ENCODE measurements around the gene HIVEP2.

The HIVEP2 gene

DNA sequence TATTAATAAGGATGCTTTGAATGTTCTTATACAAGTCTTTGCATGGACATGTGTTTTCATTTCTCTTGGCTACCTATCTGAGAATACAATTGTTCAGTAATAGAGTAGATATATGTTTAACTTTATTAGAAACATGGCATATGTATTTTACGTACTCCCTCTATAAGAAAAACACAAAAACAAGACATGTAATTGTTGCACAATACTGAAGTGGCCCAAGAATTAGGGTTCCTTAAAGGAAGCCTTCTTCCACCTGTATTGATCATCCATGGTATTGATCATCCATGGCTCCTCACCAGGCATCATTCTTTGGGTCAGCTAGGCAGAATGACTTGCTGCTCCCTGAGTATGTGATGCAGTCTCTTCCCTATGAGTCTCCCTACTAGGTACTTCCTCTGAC lies 20.2 kb upstream of the HIVEP2 start:
- TF ChIP-seq, protein P1, sequence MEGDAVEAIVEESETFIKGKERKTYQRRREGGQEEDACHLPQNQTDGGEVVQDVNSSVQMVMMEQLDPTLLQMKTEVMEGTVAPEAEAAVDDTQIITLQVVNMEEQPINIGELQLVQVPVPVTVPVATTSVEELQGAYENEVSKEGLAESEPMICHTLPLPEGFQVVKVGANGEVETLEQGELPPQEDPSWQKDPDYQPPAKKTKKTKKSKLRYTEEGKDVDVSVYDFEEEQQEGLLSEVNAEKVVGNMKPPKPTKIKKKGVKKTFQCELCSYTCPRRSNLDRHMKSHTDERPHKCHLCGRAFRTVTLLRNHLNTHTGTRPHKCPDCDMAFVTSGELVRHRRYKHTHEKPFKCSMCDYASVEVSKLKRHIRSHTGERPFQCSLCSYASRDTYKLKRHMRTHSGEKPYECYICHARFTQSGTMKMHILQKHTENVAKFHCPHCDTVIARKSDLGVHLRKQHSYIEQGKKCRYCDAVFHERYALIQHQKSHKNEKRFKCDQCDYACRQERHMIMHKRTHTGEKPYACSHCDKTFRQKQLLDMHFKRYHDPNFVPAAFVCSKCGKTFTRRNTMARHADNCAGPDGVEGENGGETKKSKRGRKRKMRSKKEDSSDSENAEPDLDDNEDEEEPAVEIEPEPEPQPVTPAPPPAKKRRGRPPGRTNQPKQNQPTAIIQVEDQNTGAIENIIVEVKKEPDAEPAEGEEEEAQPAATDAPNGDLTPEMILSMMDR (IDR thresholded peaks at IDR 0.05) = no peak

DNA sequence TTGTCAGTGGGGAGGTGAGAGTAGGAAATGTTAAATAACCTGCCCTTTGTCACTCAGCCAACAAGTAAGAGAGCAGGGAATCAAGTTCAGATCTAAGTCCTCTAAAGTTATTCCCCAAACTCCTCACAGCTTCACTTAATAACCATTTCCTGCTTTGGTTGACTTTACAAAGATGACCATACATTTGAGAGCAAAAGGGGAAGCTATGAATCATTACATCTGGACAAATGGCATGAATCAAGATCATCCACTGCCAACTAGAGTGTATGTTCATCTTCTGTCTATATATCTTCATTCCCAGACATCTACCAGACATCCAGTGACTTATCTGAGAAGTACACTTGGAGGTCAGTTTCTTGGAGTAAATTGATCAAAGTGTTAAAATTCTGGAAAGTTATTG lies 15.1 kb upstream of the HIVEP2 start:
- TF ChIP-seq, protein P1 (IDR thresholded peaks at IDR 0.05) = no peak

DNA sequence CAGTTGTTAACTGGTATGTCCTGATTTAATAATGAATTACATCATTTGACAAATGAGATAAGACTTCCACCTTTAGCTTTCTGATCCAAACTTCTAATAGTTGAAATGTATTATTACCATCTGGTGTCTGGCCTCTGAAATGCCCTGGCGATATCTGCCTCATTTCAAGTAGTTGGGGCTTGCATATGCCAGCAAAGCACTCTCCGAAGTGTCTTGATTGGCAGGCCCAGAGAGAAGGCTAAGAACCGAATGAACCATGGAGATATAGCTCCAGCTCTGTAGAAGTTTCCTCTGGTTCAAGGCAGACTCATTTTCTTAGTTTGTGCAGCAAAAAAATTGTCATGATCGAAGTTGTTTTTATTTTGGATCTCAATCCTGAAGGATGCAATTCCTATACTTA lies 13.4 kb upstream of the HIVEP2 start:
- TF ChIP-seq, protein P1 (IDR thresholded peaks at IDR 0.05) = no peak

DNA sequence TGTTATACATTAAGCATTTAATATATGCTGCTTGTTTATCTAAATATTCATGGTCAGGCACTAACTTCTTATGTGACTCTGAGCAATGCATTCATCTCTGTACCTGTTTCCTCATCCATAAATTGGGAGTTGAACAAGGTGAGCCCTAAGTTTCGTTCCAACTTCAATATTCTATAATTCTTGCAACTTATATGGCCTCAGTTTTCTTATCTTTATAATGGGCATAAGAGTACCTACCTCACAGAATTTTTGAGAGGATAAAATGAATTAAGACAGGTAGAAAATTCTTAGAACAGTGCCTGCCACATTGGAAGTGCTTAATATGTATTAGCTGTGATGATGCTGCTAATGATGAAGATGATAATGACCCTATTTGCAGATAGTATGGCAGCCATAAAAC lies 11.8 kb upstream of the HIVEP2 start:
- TF ChIP-seq, protein P1 (IDR thresholded peaks at IDR 0.05) = no peak

DNA sequence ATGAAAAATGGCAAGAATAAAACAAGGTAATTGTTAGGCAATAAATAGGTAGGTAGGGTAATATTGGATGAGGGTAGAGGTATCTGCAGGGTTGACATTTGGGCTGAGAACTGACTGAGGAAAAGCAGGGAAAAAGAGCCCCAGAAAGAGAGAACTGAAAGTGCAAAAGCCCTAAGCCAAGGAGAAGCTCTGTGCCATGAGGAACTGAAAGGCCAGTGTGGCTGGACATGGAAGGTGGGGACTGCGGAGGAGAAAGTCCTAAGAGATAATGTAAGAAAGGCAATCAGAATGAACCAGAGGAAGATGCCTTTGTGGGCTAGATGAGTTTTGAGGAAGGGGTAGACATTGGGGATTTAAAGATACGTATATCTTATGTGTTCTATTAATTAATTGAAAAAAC lies 9.9 kb upstream of the HIVEP2 start:
- TF ChIP-seq, protein P1 (IDR thresholded peaks at IDR 0.05) = no peak

DNA sequence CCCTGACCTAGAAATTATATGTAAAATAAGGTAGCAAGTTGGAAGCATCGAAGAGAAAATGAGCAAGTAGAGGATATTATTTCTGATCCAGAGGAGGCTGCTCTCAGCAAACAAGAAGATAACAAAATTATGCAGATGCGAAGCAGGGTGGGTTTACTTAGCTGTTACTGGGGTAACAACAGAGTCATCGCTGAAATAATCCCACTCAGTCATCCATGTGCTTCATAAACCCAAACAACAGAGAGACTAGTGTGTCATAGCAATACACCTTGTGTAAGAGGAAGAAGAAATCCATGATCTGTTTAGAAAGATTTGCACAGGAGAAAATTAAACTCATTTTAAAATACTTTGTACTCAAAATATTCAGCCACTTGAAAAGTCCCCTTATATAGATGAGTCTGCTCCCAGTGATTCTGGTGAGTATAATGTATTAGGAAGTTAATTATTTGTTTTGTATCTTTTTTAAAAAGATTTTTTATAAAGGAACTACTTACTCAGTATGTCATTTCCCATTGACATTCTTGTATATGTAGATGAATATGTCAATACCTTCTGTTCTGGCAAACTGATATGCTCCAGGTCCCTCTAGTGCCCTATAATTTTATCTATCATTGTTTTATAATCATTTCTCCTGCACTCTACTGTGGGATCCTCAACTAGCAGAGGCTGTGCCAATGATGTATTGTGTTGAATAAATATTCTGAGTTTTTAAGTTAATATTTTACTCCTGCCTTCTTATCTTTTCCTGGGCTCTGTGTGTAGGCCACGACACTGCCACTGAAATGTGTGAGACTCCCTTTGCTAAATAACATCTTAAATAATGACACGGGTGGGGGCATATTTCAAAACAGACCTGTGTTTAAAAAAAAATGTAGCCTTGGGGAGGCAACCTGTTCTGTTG lies 8.6 kb upstream of the HIVEP2 start:
- TF ChIP-seq, protein P1 (IDR thresholded peaks at IDR 0.05) = no peak

DNA sequence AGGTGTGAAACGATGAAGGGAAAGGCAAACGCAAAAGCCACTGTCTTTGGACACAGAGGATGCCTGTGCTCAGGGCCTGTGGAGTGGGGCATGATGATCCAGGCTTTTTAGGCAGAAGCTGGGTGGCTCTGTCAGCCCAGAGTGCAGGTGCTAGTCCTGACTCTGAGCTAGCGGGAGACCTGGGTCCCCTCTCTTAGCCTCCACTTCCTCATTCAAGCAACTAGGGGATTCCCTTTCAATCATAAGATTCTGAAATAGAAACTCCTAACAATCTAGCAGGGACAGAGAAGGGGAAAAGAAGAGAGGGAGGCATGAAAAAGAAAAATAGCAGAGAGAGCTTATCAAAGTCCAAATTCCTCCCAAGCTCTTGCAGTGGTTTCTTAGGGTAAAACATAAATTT lies 7.6 kb upstream of the HIVEP2 start:
- TF ChIP-seq, protein P1 (IDR thresholded peaks at IDR 0.05) = no peak

Data from LNCAP (cell line).